ENCODE results near the gene HHIPL1. TPM values are rescaled to one million over a fixed set of nuclear protein-coding genes. Genes with fewer than 3 reads are reported as not detected.

HHIPL1 gene
- total RNA-seq, result 8.5 and 8.6 TPM in 2 replicates

GRCh38 chr14:99644723-99645544 lies at the start of gene HHIPL1:
Gene HHIPL1 (plus strand): TSS chr14:99645129. CDS start chr14:99645208, 79 bp downstream.

DNA sequence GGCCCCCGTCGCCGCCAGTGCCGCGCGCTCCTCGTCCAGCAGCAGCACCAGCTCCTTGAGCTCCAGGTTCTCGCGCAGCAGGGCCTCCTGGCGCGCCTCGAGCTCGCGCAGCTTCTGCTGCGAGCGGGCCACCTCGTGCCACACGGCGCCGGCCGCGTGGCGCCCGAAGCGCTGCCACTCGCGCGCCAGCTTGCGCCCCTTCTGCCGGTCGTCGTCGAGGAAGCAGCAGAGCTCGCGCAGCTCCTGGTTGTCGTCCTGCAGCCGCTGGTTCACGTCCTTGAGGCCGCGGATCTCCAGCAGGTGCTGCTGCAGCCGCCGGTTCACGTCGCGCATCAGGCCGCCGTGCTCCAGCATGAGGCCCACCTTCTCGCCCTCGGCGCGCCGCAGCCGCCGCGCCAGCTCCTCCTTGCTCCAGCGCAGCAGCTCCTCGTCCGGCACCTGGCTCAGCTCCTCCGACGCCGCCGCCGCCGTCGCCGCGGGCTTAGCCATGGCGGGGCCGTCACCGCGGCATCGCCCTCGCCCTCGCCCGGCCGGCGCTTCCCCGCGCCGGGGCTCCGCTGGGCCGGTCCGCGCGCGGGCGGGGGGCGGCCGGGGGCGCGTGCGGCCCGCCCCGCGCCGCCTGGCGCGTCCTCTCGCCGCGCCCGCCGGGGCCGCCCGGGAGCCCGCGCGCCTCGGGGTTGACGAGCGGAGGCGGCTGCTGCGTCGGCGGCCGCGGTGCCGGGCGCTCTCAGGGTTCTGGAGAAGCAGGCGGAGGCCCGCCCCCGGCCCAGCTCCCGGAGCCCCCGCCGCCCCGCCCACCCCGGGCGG lies 41.3 kb upstream of the HHIPL1 start, which contains the start of gene CCDC85C:
Gene CCDC85C, minus strand, starts transcription at position 737 of the 807 bp plus-strand sequence. Its CDS starts 248 bp downstream, at position 489.

GRCh38 chr14:99683619-99684409 lies 38.9 kb downstream of the HHIPL1 start, which contains the start of gene CYP46A1:
Gene CYP46A1 (plus strand): TSS chr14:99684298. CDS start chr14:99684418, 120 bp downstream.

Other genes with a start within 250 kb of the HHIPL1 start
- 24.0 and 30.4 TPM in 2 replicates for gene SETD3, start 164.3 kb upstream of the HHIPL1 start, total RNA-seq
- gene CCNK, start 163.7 kb upstream of the HHIPL1 start, total RNA-seq, result 17.0 and 29.2 TPM in 2 replicates
- gene CCDC85C, start 40.9 kb upstream of the HHIPL1 start, total RNA-seq, result 2.0 and 3.2 TPM in 2 replicates
- 0.47 and 1.4 TPM in 2 replicates for gene CYP46A1, start 39.2 kb downstream of the HHIPL1 start, total RNA-seq
- 84.0 and 251 TPM in 2 replicates for gene EML1, start 148.3 kb downstream of the HHIPL1 start, total RNA-seq